ENCODE measurements around the gene MXRA8. TPM values are rescaled to one million over a fixed set of nuclear protein-coding genes. Genes with fewer than 3 reads are reported as not detected.

Gene MXRA8
- total RNA-seq, 1 donor from 2014 or later = 73.1 TPM

DNA sequence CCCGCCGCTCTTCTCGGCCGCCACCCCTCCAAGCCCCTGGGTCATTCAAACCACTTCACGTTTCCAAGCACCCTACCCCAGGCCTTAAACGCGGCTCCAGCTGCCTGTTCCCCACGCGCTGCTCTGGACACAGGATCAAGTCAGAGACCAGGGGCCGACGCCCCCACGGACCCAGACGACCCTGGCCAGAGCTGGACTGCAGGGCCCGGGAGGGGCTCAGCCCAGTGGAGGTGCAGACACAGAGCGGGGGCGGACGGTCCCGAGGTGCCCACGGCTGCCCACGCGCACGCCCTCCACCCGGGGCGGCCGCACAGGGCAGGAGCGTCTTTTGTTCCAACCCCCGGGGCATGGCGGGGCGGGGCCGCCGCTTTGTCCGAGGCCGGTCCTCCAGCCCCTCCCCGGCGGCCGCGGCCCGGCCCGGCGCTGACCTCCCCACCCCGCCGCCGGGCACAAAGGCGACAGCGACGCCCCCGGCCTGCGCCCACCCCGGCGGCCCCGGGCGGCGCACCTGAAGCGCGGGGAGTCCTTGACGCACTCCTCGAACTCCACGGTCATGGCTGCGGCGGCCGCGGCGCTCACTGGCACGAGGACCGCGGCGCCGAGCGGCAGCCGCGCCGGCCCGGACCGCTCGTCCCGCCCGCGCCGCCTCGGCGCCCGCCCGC is 51.0 kb downstream of the MXRA8 start:
- no peak for DNase-seq (ENCODE audit: low spot score)

DNA sequence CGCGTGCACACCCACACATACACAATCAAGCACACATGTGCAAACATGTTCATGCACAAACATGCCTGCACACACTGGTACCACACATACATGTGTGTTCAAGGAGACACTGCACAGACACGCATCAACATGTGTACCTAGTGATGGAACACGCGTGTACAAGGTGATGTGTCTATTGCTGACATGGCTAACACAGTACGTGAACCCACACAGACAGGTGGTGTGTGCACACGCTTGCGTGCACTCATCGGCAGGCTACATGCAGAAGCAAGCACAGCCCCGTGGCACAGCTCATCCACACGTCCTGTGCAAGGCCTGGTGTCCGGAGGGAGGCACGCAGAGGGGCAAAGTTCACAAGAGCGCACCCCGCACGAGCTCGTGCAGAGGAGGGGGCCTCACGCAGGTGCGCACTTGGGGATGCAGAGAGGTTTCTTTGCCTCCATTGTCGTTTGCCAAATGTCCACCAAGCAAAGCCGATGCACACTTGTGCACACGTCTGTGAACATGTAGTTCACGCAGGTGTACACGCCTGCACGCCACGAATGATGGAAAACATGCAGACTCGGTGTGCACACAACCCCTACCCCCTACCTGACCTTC is 51.6 kb downstream of the MXRA8 start:
- no peak for DNase-seq (ENCODE audit: low spot score)

DNA sequence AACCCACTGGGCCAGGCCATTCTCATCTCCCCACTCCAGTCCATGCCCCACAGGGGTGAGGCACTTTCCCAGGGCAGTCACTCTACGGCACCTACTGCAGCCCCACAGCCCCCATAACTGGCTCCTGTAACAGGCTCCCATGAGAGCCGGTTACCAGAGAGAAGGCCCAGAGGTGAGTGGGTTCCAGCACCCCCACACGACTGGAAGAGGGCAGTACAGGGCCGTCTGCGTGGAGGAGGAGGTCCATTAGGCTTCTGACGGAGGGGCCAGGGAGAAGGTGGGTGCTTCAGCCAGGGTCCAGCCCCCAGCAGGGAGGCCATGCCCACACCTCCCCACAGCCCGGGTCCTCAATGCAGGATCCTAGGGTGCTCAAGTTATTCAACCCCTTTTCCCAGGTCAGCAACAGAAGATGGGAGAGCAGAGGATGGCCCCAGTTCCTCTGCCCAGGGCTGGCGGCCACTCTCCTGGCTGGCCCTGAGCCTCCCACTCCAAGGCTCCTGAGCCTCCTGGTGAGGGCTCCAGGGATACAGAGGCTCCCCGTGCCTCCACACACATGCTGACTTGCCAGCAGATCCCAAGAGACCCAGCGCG is 52.2 kb downstream of the MXRA8 start:
- no peak for DNase-seq (ENCODE audit: low spot score)

DNA sequence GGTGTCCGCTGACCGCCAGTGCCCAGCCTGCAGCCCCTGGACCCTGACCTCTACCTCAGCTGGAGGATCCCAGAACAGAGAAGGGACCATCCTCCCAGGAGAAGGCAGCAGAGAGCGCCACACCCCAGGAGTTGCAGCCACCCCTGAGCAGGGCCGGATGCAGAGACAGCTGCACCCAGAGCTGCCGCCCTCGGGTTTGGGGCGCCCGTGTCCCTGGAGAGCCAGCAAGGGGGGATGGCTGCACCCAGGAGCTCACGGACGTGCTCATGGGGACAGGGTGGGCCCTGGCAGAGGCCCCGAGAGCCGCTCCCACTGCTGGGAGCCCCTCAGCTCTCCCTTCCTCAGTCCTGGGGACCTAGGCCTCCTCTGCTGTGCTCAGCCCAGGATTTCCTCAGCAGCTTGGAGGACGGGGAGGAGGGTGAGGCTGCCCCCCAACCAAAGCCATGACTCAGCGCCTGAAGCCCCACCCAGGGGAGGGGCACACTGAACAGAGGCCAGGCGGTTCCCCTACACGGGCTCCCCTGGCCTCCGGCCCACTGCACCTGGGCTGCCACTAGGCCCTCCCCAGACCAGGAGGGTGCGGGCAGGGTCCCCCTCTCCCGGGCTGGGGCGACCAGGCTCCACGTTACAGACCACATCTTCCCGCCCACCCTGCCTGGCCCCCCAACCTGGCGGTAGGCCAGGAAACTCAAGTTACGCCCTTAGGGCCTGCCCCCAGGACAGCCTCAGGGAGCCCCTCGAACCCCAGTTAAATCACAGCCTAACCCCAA is 52.9 kb downstream of the MXRA8 start:
- peak; percentile 51 for DNase-seq (ENCODE audit: low spot score)

DNA sequence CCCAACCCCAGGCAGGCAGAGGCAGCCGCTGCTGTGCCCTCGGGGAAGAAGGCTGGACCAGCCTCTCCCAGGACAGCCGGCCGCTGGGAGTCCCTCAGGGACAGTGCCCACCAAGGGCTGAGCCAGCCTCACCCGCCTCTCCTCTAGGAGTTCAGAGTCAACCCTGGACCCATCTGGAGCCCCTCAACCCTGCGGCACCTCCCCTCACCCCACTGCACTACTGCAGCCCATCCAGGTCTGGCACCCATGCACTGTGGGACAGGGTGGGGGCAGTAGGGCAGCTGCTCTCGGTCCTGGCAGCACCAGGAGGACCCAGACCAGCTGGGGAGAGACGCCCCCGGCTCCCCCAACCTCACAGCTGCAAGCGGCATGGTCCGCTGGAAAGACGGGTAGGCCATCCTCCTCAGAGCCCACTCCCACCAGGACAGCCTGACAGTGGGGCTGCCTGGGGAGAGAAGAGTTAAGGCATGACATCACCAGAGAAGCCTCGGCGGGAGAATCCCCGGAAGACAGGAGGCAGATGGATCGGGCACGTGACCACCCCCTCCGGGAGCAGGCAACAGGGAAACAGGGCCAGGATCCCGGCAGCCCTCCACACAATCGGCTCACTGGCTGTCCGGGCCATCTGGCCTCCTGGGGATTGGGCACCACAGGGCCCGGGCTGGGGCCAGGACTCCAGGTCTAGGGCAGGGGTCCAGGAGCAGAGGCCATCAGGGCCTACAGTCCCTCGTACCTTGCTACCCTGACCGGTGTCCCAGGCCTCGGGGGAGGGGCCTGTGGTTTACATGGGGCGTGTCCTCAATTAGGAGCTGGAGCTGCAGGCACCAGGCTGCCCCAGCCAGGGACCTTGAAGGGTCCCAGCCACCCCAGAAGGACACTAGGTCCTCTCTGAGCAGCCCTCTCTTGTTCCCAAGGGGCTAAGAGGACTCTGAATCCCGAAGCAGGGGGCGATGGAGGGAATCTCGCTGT is 53.7 kb downstream of the MXRA8 start:
- DNase-seq (ENCODE audit: low spot score) = peak; percentile 87

DNA sequence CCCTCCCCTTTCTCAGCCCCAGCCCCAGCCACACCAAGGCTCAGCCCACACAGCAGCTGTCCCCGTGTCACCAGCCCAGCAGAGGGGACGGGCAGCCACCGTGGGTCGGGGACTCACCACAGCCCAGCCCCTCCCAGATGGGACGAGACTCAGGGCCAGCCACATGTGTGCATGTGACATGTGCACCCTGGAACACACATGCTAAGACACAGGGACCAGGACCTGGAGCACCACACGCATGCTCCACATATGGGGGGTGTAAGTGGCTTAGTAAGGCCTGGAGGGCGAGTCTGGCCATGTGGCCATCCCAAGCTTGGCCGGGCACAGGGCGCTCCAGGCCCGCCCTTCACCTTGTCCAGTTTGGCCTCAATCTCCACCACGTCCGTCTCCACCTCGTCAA is 54.6 kb downstream of the MXRA8 start:
- DNase-seq (ENCODE audit: low spot score) = no peak

DNA sequence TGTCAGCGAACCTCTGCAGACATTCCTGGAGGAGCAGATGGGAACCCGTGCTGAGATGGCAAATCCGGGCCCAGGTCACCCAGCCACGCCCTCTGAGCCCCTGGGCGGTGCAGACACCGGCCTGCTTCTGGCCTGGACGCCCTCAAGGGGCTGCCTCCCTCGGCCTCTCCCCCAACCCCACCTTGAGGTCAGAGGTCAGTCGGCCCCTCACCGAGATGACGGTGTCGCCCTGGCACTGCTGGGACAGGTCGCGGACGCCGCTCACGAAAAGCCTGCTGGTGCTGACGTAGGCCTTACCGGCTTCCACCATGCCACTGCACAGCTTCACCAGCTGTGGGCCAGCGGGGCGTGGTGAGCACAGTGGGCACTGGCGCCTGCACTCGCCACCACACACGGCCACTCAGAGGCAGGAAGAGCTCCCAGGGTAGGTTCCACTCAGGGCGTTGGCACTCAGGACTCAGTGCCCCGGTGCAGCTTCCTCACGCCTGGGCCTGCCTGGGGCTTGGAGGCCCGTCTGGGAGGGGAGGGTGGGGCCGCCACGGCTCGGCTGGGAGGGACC is 55.3 kb downstream of the MXRA8 start:
- DNase-seq (ENCODE audit: low spot score) = no peak

Other genes with a start within 250 kb of the MXRA8 start
- 18.6 TPM for gene C1orf159, start 242.5 kb downstream of the MXRA8 start, total RNA-seq
- 0.78 TPM for gene TTLL10, start 184.7 kb downstream of the MXRA8 start, total RNA-seq
- 1.1 TPM for gene TNFRSF18, start 152.0 kb downstream of the MXRA8 start, total RNA-seq
- gene TNFRSF4, start 144.4 kb downstream of the MXRA8 start, total RNA-seq = 2.6 TPM
- 190 TPM for gene SDF4, start 126.6 kb downstream of the MXRA8 start, total RNA-seq
- gene B3GALT6, start 126.3 kb downstream of the MXRA8 start, total RNA-seq = 16.1 TPM
- gene C1QTNF12, start 111.8 kb downstream of the MXRA8 start, total RNA-seq = 4.9 TPM
- gene UBE2J2, start 84.7 kb downstream of the MXRA8 start, total RNA-seq = 68.9 TPM
- 7.9 TPM for gene SCNN1D, start 78.1 kb downstream of the MXRA8 start, total RNA-seq
- gene ACAP3, start 50.6 kb downstream of the MXRA8 start, total RNA-seq = 86.6 TPM
- gene PUSL1, start 50.0 kb downstream of the MXRA8 start, total RNA-seq = 19.0 TPM
- 121 TPM for gene INTS11, start 33.9 kb downstream of the MXRA8 start, total RNA-seq
- gene CPTP, start 33.8 kb downstream of the MXRA8 start, total RNA-seq = 36.1 TPM
- gene TAS1R3, start 27.3 kb downstream of the MXRA8 start, total RNA-seq = 0.40 TPM
- gene DVL1, start 9.1 kb downstream of the MXRA8 start, total RNA-seq = 72.7 TPM
- 135 TPM for gene AURKAIP1, start 16.7 kb upstream of the MXRA8 start, total RNA-seq
- gene CCNL2, start 40.8 kb upstream of the MXRA8 start, total RNA-seq = 194 TPM
- 99.2 TPM for gene MRPL20, start 48.7 kb upstream of the MXRA8 start, total RNA-seq
- 10.1 TPM for gene ANKRD65, start 62.7 kb upstream of the MXRA8 start, total RNA-seq
- 122 TPM for gene VWA1, start 77.1 kb upstream of the MXRA8 start, total RNA-seq
- 7.0 TPM for gene ATAD3C, start 91.1 kb upstream of the MXRA8 start, total RNA-seq
- 20.3 TPM for gene ATAD3B, start 113.2 kb upstream of the MXRA8 start, total RNA-seq
- 27.9 TPM for gene ATAD3A, start 153.6 kb upstream of the MXRA8 start, total RNA-seq
- gene TMEM240, start 182.1 kb upstream of the MXRA8 start, total RNA-seq = 4.7 TPM
- 117 TPM for gene SSU72, start 216.3 kb upstream of the MXRA8 start, total RNA-seq
- gene FNDC10, start 241.6 kb upstream of the MXRA8 start, total RNA-seq = 4.6 TPM